HG03520 (cell line): ENCODE data around the gene SNHG17.
"Not testable (repeated sequence)": the region's sequence is repeated elsewhere in the genome, so short reads cannot be mapped to it uniquely, and the experiment has no call there.

ENCODE experiments used
- ATAC-seq: cut with Tn5 transposase; IDR thresholded peaks from one replicate; pipeline ENCODE4 v1.9.1; 2021; ENCODE audit warnings: mild to moderate bottlenecking, moderate library complexity; ENCODE audit not compliant: unreplicated experiment

Gene SNHG17

DNA sequence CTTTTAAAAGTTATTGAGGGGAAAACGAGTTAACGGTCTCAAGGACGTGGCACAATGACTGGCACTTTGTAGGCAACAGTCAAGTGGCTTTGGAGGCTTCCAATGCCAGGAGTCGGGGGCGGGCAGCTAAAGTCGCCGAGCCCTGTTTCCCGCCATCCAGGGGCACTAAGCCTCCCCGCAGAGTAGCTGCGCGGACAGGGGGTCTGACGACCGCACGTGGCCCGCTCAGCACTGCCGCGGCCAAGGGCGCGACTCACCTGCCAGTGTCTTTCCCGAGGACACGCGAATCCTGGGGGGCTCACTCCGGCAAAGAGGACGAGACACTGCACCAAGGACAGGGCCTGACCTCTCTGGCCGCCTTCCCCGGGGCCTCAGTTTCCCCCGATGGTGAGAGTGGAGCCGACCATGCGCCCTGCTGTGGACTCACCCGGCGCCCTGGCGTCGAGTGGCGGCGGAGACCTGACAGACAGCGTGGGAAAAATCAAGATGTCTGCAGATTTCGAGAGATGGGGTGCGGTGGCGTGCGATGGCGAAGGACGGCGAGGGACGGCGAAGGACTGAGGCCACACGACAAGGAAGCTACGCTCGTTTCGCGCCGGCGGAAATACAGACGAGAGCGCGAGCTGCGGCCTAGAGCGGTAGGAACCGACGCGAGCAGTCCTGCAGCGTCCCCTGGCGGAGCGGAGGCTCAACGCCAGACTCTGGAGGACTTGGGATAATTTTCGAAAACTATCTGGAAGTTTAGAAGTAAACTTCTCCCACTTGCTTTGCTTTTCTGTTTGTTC lies at the start of gene SNHG17:
SNHG17 (minus strand) TSS at position 559 of the 785 bp plus-strand sequence.
- peak; percentile 49 for ATAC-seq

DNA sequence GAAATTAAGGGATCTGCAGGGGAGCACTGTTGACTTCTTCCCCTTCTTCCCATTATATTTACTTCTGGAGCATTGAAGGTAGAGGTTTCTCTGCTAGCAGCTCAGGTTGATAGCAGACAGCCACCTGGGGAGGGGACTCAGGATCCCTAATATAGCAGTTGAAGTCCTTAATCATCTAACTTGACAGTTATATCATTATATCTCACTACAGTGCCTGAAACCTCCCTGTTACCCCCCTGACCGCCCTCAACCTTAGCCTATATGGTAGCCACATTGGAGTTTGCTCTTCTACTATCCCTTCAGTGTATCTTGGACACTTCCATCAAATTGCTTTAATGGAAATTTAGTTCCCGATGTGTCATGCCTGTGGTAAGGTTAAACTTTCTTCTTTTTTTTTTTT lies 44.5 kb upstream of the SNHG17 start:
- no peak for ATAC-seq

- ATAC-seq: no peak
These were observed 42.6 kb upstream of the SNHG17 start for GRCh38 chr20:38477747-38478146.

DNA sequence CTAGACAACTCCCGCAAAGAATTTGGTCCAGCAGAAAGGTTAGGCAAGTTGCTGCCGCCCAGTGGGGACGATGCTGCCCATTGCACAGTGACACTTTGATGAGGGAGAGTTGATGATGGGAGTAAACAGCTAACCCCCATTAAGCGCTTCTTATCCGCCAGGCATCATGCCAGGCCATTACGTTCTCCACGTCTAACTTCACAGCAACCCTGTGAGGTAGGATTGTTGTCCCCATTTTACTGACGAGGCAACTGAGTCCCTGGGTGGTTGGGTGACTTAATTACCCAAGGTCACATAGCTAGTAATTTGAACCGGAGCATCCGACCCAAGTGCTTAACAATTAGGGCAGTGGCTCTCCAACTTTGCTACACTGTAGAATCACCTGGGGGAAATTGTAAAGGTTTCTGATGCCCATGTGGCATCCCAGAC lies 38.3 kb upstream of the SNHG17 start:
- no peak for ATAC-seq

DNA sequence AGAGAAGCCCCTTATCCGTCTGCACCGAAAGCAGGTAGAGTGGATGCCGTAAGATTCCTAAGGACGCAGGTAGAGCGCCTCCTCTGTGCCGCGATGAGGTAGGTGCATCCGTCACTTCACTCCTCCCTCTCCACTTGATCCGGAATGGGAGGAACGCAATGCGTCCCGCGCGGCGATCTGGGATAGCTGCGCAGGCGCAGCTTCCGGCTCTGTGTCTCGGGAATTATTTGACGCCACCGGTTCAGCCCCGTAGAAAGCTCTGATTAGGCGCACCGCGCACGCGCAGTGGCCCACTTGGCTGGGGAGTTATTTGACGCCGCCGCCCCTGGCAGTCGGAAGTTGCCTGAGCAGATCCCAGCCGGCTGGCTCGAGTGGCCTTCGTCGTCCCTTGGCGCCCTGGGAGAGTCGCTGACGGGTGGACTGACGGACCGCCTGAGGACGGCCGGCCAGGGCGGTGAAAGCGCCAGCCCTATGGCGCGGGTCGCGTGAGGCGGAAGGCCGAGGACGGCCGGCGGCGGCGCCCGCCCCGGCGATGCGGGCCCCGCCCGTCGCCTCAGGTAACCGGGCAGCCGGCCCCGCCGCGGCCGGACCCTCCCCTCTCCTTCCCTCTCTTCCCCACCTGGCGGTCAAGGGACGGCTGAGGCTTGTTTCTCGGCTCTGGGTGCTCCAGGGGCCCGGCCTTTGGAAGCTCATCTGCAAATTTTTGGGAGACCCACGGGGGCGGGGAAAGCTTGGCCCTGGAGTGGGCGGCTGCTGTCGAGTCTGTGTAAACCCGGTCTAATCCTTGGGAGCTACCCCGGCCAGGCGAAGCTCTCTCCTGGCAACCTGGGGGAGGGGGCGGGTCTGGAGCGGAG lies 37.6 kb upstream of the SNHG17 start, which contains the start of gene RALGAPB:
RALGAPB (plus strand) TSS at position 331 of the 854 bp plus-strand sequence. CDS start 15,590 bp downstream, outside the sequence.
- peak; percentile 84 for ATAC-seq

DNA sequence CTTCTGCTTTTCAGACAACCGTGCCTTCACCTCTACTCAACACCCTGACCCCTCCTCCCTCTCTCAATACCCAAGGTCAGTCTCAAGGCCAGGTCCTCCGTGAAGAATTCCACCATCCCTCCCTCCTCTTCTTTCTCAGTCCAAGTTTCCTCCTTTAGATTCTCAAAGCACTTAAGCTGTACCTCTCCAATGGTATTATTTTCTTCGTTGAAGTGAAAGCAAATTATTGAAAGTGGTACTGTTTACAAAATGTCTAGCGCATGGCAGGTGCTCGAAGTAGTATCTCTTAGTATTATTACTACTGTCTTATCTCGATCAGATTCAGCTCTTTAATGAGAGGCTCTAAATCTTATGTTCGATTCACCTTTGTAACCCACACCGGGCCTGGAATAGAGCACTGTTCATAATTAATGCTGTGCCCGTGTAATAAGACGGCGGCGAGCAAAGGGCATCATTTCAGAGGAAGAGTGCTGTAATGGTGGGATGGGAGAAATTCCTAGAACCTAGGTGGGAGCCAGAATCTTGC lies 36.9 kb upstream of the SNHG17 start:
- ATAC-seq: no peak

DNA sequence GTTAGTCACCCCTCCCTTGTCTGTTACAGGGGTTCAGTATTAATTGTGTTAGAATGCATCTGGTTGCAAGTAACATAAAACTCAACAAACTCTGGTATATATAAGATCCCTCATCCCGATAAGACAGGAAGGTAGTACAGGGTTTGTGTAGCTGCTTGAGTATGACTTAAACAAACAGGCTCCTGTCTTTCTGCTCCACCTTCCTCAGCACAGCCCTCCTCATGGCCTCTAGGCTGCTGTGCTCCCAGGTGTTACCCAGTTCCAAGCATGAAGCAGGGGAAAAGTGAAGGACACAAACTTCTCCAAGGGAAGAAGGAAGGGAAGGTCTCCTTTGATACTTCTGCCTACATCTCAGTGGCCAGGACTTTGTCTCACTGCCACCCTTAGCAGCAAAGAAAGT lies 36.1 kb upstream of the SNHG17 start:
- ATAC-seq: no peak

DNA sequence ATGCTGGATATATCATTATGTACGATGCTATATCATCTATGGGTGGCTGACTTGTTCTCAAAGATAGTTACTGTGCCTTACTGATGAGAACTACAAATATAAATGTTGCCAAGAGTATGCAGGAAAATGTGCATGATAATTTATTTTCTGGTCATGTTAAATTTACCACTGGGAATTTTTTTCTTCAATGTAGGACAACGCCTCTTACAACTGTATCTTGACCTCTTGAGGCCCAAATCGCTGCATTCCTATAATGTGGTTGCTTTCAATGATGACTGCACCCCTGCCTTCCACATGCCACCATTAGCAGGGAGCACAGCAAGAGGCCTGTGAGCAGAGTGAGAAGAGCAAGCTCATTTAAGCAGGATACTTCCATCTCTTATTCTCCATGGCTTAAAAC lies 31.9 kb upstream of the SNHG17 start:
- no peak for ATAC-seq

DNA sequence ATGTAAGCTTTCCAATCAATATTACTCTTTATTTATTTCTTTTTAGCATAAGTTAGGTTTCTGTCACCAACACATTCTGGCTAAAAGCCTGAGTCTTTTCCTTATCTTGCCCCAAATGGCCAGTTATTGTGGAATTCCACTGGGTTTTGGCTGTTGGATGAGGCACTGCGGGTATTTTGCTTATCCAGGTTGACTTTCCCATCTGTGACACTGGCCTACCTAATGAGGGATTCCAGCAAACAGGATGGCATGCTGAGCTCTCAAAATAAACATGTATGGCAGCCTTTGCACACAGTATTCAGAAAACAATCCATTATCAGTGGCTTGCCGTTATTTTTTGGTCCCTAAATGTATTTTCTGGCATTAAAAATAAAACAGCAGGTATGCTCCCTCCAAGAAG lies 31.0 kb upstream of the SNHG17 start:
- ATAC-seq: no peak

GRCh38 chr20:38461569-38461968 lies 26.4 kb upstream of the SNHG17 start:
- ATAC-seq: not testable (repeated sequence)

GRCh38 chr20:38461167-38461566 lies 26.0 kb upstream of the SNHG17 start:
- not testable (repeated sequence) for ATAC-seq

GRCh38 chr20:38460631-38461030 lies 25.5 kb upstream of the SNHG17 start:
- not testable (repeated sequence) for ATAC-seq

DNA sequence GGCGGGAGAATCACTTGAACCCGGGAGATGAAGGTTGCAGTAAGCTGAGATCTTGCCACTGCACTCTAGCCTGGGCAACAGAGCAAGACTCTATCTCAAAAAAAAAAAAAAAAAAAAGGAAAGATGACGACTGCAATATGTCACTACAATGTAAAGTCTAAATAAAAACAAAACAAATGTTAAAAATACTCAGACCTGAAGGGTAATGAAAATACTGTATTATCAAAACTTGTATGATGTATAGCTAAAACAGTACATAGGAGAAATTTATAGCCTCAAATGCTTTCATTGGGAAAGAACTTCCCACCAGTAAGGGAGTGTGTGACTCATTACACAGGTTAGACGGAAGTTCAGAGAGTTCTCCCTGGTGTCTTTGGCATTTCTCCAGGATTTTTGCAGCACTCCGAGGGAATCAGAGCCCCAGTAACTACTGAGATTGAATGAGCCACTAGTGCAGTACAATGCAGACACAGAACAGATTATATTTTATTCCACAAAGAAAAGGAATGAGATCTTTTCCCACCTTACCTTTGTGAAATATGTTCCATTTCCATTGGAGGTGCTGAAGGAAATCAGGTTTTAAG lies 25.0 kb upstream of the SNHG17 start:
- no peak for ATAC-seq

DNA sequence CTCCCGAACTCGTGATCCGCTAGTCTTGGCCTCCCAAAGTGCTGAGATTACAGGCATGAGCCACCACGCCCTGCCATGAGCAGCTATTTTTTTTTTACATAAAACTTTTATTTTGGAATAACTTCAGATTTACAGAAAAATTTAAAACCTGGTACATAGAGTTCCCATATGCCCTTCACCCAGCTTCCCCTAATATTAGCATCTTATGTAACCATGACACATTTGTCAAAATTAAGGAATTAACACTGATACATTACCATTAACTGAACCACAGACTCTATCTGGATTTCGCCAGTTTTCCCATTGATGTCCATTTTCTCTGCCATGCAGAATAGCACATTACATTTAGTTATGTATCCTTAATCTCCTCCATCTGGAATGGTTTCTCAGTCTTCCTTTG lies 23.2 kb upstream of the SNHG17 start:
- no peak for ATAC-seq

DNA sequence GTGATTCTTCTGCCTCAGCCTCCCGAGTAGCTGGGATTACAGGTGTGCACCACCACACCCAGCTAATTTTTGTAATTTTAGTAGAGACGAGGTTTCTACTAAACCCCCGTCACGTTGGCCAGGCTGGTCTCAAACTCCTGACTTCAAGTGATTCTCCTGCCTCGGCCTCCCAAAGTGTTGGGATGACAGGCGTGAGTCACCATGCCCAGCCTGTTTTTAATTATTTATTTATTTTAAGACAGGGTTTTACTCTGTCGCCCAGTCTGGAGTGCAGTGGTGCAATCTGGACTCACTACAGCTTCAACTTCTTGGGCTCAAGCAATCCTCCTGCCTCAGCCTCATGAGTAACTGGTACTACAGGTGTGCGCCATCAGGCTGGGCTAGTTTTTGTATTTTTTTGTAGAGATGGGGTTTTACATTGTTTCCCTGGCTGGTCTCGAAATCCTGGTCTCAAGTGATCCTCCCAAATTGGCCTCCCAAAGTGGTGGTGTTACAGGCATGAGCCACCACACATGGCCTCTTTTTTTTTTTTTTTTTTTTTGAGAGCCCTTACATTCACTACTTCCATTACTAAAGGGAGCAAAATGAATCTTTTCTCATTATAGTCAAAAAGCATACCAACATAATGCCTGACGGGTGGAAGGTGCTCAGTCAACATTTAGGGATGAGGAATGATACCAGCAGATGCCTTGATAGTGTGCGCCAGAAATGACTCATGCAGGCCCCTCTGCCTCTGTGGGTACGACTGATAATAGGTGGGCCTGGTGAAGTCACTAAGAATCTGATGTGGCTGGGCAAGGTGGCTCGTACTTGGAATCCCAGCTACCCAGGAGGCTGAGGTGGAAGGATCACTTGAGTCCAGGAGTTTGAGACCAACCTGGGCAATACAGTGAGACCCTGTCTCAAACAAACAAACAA lies 19.7 kb upstream of the SNHG17 start:
- ATAC-seq: no peak

GRCh38 chr20:38453941-38454340 lies 18.8 kb upstream of the SNHG17 start:
- ATAC-seq: no peak

DNA sequence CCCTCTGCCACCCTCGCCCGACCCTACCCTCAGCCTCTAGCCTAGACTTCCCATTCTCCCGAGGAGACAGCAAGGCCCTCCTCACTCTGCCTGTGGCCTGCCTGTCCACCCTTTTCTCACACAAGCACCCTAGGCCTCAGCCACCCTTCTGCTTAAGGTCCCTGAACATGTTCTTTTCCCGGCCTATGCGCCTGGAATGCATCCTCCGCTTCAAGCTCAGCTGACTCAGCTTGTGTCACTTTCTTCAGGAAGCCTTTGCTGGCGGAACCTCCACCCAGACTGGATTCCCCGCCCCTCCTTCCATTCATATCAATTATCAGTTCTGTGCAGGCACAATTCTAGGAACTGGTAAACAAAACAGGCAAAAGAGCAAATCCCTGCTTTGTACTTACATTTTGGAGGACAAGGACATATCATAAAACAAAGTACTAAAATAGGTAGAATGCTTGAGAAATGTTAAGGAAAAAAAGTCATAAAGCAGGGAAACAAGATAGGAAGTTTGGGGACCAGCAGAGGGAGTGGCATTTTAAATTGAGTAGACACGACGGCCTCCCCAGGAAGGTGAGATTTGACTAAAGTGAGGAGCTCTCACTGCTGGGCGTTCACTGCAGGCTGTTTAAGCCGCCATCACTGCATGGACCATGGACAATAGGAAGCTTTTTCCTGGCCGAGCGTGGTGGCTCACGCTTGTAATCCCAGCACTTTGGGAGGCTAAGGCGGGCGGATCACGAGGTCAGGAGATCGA lies 17.9 kb upstream of the SNHG17 start:
- ATAC-seq: no peak

GRCh38 chr20:38450412-38450975 lies 15.4 kb upstream of the SNHG17 start:
- no peak for ATAC-seq

- no peak for ATAC-seq
These were observed 13.9 kb upstream of the SNHG17 start for GRCh38 chr20:38449046-38449445.
